ENCODE results near the gene EGFL8. TPM values are rescaled to one million over a fixed set of nuclear protein-coding genes. Genes with fewer than 3 reads are reported as not detected.

Gene EGFL8
- total and polyA plus RNA-seq, 9 of the 15 experiments (the other 6 are each of a cell fraction or from before 2014, with no cell fraction given) = 2.2 to 47.4 (median 14.2) TPM

DNA sequence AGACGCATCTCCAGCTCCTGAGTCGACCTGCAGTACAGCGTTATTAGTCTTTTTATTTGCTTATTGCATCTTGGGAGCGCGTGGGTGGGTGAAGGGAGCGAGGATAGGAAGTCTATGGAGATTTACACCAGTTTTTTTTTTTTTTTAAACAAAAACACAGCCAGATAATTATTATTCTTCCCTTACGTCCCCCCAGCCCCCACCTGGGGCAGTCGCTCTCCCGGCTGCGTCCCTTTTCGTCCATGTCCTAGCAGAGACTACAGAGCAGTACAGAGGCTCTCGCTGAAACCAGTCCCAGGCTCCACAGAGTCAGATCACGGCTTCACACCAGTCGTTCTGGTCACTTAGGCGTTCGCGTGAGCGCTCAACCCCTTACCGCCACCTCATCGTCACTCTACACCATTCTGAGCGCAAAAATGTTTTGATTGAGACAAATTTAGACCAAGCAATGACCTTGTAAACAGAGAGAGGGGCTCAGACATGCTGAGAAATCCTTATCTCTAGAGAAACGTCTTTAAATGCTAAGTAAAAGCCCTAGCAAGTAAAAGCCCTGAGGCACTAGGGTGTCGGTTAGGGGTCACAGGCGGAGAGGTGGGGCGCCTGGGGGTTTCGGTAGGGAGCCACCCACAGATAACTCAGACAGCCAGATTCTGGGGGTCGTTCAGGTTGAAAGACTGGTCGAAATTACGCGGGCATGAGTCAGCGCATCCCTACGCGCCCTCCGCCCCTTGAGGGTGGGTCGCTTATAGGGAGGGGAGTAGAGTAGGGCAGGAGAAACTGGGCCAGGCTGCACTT, 11.4 kb upstream of the EGFL8 start (continued):
- TF ChIP-seq ZBTB1 (CRISPR knock-in tag; IDR thresholded peaks at IDR 0.05; ENCODE audit: borderline replicate concordance, low read depth) (no peak; the same call in 1 of the 2 replicates), SAP30 (IDR thresholded peaks at IDR 0.05; ENCODE audit: borderline replicate concordance, insufficient read depth, low read depth, low read length, poor library complexity, severe bottlenecking) (no peak), ZNF316 (IDR thresholded peaks at IDR 0.05) (peak; percentile 78), ZBTB7A (IDR thresholded peaks at IDR 0.05; ENCODE audit: borderline replicate concordance, control insufficient read depth, low read depth, low read length) (peak; percentile 93), MAX (CRISPR knock-in tag; IDR thresholded peaks at IDR 0.05) (no peak), PHTF2 (CRISPR knock-in tag; IDR thresholded peaks at IDR 0.05) (no peak), GABPB1 (CRISPR knock-in tag; IDR thresholded peaks at IDR 0.05) (no peak), SAFB2 (IDR thresholded peaks at IDR 0.05; ENCODE audit: borderline replicate concordance, low read depth, low read length, severe bottlenecking) (no peak), NFRKB (IDR thresholded peaks at IDR 0.05; ENCODE audit: low read depth) (peak; percentile 53; the same call in 1 of the 2 replicates), ZNF41 (CRISPR knock-in tag; conservative IDR thresholded peaks at IDR 0.05) (no peak), SMAD1 (IDR thresholded peaks at IDR 0.05; ENCODE audit: low read depth, low read length, partially characterized antibody) (peak; percentile 30), CCAR2 (IDR thresholded peaks at IDR 0.05; ENCODE audit: low read depth, low read length) (no peak), HMGN3 (IDR thresholded peaks at IDR 0.05; ENCODE audit: borderline replicate concordance, extremely low read depth, insufficient read length, low read depth, low read length) (no peak), EP300 (IDR thresholded peaks at IDR 0.05; ENCODE audit: low read length) (peak; percentile 3; the same call in 1 of the 2 replicates), POLR2H (tag; IDR thresholded peaks at IDR 0.05; ENCODE audit: low read depth) (no peak), MBD1 (CRISPR knock-in tag; IDR thresholded peaks at IDR 0.05) (no peak), FOXJ2 (tag; IDR thresholded peaks at IDR 0.05) (0 out of 2 replicates have a peak, but pooled peaks have one; percentile 9), SIRT6 (IDR thresholded peaks at IDR 0.05; ENCODE audit: low read depth, low read length) (no peak)
- TF ChIP-seq, protein P1, sequence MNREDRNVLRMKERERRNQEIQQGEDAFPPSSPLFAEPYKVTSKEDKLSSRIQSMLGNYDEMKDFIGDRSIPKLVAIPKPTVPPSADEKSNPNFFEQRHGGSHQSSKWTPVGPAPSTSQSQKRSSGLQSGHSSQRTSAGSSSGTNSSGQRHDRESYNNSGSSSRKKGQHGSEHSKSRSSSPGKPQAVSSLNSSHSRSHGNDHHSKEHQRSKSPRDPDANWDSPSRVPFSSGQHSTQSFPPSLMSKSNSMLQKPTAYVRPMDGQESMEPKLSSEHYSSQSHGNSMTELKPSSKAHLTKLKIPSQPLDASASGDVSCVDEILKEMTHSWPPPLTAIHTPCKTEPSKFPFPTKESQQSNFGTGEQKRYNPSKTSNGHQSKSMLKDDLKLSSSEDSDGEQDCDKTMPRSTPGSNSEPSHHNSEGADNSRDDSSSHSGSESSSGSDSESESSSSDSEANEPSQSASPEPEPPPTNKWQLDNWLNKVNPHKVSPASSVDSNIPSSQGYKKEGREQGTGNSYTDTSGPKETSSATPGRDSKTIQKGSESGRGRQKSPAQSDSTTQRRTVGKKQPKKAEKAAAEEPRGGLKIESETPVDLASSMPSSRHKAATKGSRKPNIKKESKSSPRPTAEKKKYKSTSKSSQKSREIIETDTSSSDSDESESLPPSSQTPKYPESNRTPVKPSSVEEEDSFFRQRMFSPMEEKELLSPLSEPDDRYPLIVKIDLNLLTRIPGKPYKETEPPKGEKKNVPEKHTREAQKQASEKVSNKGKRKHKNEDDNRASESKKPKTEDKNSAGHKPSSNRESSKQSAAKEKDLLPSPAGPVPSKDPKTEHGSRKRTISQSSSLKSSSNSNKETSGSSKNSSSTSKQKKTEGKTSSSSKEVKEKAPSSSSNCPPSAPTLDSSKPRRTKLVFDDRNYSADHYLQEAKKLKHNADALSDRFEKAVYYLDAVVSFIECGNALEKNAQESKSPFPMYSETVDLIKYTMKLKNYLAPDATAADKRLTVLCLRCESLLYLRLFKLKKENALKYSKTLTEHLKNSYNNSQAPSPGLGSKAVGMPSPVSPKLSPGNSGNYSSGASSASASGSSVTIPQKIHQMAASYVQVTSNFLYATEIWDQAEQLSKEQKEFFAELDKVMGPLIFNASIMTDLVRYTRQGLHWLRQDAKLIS (CRISPR knock-in tag; IDR thresholded peaks at IDR 0.05) = no peak
- TF ChIP-seq, protein P2, sequence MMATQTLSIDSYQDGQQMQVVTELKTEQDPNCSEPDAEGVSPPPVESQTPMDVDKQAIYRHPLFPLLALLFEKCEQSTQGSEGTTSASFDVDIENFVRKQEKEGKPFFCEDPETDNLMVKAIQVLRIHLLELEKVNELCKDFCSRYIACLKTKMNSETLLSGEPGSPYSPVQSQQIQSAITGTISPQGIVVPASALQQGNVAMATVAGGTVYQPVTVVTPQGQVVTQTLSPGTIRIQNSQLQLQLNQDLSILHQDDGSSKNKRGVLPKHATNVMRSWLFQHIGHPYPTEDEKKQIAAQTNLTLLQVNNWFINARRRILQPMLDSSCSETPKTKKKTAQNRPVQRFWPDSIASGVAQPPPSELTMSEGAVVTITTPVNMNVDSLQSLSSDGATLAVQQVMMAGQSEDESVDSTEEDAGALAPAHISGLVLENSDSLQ (IDR thresholded peaks at IDR 0.05) = no peak

All from K562 (cell line).